Activated naive CD4-positive, alpha-beta T cell treated with Interleukin-2 at 50 U/mL for 16 hours (primary cell): ENCODE measurements around the gene STIP1.

Source experiments
- DNase-seq: peaks from one replicate; pipeline ENCODE4 v3.0.0-alpha.2; 2020

Gene STIP1

DNA sequence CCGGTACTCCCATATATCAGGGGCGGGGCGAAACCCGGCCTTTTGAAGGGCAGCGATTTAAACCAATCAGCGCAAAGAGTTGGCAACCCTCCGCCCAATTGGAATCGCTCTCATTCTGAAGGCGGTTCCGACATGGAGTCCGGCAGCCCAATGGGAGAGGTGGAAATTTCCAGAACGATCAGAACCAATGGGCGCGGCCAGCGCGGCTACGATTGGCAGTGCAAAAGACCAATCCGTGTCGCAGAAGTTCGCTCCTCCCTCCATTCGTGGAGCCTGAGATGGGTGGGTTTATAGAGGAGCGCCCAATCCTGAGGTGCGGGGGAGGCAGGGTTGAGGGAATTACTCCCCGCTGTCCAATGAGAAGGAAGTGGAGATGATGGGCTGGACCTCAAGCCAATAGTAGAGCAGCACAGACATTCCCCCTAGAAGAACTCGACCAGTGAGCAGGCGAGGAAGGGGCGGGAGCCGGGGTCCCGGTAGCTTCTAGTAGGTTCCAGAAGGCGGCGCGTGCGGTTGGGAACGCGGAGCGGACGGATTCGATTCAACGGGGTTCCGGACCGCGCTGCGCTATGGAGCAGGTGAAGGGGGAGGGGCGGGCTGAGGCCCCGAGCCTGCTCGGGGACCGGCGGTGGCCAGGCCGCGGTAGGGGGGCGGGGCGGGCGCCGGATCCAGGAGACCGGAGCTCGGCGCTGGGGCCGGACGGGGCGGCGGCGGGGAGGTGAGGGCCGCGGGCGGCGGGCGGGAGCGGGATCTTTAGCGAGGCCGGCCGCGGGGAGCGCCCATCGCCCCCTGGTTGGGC is at the start of gene STIP1:
Gene STIP1, plus strand, starts transcription at position 479 of the 799 bp plus-strand sequence. Its CDS starts 91 bp downstream, at position 570.
- peak; percentile 99 for DNase-seq

GRCh38 chr11:64136765-64137441 is 49.1 kb upstream of the STIP1 start:
- no peak for DNase-seq

DNA sequence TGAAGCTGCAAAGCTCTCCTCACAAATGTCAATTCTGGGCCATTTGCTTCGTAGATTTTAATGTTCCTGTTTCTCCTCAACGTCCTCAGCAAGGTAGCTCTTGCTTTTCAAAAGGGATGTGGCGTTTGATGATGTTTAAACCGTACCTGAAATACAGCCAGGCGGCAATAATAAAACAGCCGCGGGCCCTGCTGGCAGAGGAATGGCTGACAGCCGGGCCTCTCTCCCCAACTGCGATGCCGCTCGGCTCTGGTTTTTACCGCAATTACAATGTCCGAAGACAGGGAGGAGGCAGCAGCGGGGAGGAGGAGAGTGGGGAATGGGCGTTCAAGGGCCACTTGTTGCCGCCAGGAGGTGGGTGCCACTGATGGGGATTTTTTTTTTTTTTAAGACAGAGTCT is 47.6 kb upstream of the STIP1 start:
- no peak for DNase-seq

- DNase-seq, result no peak
Observed at GRCh38 chr11:64139049-64139448, 46.9 kb upstream of the STIP1 start.

DNA sequence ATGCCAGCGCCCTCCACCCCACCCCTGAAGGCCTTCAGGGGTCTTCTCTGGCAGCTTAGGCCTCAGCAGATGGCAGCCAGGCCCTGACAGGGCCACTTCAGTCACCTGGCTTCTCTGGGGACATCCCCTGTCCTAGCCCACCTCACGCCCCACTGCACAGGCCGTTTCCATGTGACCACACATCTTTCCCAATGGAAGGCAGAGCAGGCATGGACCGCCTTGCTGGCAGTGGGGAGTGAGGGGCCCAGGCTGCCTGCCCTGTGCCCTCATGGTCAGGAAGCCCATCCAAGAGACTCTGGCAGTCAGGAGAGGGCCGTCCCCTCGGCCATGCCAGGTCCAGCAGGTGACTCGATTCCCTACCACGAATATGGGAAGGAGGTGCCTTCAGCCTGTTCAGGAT is 45.9 kb upstream of the STIP1 start:
- DNase-seq, result no peak

- no peak for DNase-seq
Observed at GRCh38 chr11:64141081-64141783, 44.7 kb upstream of the STIP1 start.

- no peak for DNase-seq
Observed at GRCh38 chr11:64144587-64145472, 41.1 kb upstream of the STIP1 start.

- DNase-seq, result peak; percentile 64
Observed at GRCh38 chr11:64146036-64146955, 39.7 kb upstream of the STIP1 start.

GRCh38 chr11:64148226-64148916 is 37.6 kb upstream of the STIP1 start:
- peak; percentile 73 for DNase-seq

GRCh38 chr11:64148917-64149617 is 36.9 kb upstream of the STIP1 start:
- DNase-seq, result no peak

- DNase-seq, result no peak
Observed at GRCh38 chr11:64150051-64150450, 35.9 kb upstream of the STIP1 start.

DNA sequence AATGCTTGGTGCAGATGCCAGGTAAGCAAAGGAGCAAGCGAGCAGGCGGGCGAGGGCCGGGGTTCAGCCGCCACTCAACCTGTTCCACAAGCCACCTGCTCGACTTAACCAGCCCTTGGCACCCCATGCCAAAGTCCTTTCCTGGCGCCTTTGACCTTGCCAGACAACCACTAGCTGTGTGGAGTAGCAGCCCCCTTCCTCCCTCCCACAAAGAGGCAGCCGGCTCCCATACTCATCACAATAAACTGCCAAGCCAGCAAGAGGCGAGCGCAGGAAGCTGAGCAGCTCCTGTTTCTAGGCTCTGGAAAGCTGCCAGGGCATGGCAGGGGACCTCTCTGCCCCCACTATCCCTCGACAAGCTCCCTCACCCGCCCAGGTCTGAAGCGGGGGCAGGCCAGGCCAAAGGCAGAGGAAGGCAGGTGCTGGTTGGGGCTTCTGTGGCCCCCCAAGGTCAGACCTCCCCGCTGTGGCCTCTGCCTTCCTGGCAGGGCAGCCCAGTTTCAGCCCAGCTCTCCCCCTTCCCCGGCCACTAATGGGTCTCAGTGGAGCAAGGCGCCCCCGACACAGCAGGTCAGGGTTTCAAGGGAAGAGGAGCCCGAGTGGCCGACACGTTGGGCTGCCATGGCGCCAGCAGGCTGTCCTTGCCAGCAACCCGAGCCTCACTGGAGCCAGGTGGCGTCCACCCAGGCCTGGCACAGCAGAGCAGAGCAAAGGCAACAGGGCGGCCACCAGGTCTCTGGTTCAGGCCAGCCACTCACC is 35.3 kb upstream of the STIP1 start:
- DNase-seq, result no peak

GRCh38 chr11:64151337-64151736 is 34.6 kb upstream of the STIP1 start:
- no peak for DNase-seq

GRCh38 chr11:64152841-64153691 is 32.9 kb upstream of the STIP1 start:
- peak; percentile 75 for DNase-seq

DNA sequence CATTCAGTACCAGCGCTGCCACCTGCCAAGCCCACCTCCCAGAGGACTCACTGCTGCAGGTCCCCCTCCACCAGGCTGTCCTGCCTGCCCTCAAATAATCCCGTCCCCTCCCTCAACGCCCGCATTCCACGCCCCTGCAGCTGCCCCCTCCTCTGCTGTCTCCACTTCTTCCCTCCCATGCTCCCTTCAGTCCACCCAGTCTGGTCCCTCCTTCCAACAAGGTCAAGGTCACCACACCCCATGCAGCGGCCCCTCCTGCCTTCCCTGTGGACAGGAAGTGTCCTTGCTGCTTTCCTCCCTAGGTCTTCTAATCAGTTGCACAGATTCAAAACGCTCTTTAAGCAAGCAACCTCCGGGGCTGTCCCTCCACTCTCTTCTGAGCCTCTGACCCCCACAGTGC is 32.2 kb upstream of the STIP1 start:
- DNase-seq, result no peak

- DNase-seq, result no peak
Observed at GRCh38 chr11:64156235-64157011, 29.5 kb upstream of the STIP1 start.

DNA sequence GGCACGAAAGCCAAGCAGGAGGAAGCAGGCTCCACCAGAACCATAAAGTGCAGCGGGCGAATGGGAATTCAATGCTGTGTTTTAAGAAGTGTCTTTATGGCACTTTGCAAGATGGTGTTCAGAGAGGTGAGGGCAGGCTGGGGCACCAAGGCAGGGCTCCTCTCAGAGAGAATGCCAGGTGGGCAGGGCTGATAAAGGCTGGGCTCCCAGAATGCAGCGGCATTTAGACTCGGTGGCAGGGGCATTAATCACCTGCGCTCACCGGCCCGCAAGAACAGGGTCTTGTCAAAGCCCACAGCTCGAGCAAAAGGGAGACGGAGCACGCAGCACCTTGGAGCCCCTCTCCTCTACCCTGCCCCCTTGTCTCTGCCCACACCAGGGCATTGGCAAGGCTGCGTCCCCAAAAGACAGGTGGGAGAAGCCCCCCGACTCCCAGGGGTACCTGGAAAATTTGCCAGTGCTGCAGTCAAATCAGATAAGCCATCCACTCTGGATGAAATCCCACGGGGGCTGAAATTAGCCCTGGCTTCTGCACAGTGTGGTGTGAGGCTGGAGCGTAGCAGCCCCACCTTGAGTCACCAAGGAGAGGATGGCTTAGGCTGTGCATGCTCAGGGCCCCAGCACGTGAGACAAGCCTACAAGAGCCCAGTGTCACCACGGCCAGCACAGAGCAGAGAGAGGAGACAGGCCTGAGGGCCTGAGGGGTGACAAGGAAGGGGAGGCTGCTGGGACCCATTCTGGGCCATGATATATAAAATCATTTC is 28.2 kb upstream of the STIP1 start:
- no peak for DNase-seq
